22Rv1 (cell line): ENCODE data around the gene ANKIB1.

ENCODE experiments used
- ZFX ChIP-seq: fragments of 450-650 bp; IDR thresholded peaks from 2 replicates; pipeline ENCODE4 v1.6.1; 2017; ENCODE audit warnings: antibody characterized with exemption, borderline replicate concordance
- TF ChIP-seq, protein P1 (sequence below): fragments of 450-650 bp; IDR thresholded peaks from 2 replicates; pipeline ENCODE4 v1.5.1; 2017; ENCODE audit warnings: mild to moderate bottlenecking

DNA sequence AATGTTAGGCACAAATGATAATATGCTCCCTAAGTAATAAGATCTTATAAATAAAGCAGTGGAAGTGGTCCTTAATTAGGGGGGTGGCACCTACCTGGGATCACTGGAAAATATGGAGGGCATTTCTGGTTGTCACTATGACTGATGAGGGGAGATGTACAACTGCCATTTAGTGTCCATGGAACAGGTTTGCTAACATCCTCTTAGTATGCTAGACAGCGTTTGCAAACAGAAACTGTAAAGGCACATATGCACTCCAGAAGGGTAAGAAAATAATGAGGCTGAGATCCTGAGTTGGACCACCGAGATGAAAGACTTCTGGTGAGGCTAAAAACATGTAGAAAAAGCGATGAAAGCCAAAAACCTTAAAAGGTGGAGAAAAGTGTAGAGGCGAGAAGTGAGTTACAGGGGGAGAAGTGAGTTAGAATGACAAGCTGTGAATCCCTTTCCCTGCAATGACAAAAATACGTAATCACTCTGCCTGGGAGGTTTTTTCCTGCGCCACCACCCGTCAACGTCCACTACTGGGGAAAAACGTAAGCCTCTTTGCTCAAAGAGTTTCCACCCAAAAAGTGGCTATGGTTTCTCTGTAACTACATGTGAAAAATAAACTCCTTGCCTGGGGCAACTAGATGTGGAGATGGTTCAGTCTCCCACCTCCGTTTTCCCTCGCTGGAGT lies 827 bp upstream of the ANKIB1 start:
- TF ChIP-seq, protein P1, sequence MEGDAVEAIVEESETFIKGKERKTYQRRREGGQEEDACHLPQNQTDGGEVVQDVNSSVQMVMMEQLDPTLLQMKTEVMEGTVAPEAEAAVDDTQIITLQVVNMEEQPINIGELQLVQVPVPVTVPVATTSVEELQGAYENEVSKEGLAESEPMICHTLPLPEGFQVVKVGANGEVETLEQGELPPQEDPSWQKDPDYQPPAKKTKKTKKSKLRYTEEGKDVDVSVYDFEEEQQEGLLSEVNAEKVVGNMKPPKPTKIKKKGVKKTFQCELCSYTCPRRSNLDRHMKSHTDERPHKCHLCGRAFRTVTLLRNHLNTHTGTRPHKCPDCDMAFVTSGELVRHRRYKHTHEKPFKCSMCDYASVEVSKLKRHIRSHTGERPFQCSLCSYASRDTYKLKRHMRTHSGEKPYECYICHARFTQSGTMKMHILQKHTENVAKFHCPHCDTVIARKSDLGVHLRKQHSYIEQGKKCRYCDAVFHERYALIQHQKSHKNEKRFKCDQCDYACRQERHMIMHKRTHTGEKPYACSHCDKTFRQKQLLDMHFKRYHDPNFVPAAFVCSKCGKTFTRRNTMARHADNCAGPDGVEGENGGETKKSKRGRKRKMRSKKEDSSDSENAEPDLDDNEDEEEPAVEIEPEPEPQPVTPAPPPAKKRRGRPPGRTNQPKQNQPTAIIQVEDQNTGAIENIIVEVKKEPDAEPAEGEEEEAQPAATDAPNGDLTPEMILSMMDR, result no peak
- no peak for TF ChIP-seq ZFX
